ENCODE measurements around the gene CBLC. TPM values are rescaled to one million over a fixed set of nuclear protein-coding genes. Genes with fewer than 3 reads are reported as not detected.

Gene CBLC
- total RNA-seq, 1 donor from 2014 or later: not detected

DNA sequence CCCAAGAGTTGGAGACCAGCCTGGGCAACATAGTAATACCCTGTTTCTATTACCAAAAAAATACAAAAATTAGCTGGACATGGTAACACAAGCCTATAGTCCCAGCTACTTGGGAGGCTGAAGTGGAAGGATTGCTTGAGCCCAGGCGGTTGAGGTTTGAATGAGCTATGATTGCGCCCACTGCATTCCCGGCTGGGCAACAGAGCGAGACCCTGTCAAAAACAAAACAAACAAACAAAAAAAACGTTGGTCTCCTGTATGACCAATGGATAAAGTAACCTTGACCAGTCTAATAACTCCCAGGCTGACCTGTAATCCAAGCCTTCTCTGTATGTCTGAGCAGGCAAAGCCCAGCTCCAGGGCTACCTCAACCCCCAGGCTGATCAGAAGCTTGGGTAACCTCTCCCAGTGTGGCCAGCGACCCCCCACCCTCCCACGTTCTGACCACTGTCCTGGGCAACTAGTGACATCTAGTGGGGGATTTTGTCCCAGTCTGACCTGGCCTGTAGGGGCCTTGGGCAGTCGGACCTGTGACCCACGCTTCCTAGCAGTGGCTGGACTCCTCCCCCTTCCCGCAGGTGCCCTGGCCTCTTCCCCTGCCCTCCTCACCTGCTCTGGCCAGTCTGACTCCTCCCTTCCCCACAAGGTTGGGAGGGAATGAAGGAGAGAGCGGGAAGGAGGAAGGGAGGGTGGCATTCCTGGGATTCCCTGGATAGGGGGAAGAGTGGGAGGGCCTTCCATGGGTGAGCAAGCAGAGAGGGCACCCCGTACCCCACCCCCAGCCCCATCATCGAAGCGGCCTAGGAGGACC lies 30.2 kb downstream of the CBLC start:
- TF ChIP-seq, protein P1, sequence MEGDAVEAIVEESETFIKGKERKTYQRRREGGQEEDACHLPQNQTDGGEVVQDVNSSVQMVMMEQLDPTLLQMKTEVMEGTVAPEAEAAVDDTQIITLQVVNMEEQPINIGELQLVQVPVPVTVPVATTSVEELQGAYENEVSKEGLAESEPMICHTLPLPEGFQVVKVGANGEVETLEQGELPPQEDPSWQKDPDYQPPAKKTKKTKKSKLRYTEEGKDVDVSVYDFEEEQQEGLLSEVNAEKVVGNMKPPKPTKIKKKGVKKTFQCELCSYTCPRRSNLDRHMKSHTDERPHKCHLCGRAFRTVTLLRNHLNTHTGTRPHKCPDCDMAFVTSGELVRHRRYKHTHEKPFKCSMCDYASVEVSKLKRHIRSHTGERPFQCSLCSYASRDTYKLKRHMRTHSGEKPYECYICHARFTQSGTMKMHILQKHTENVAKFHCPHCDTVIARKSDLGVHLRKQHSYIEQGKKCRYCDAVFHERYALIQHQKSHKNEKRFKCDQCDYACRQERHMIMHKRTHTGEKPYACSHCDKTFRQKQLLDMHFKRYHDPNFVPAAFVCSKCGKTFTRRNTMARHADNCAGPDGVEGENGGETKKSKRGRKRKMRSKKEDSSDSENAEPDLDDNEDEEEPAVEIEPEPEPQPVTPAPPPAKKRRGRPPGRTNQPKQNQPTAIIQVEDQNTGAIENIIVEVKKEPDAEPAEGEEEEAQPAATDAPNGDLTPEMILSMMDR (IDR thresholded peaks at IDR 0.05): peak; percentile 61
- peak overlapping the region; percentile 53 for H3K4me3 Mint-ChIP-seq (ENCODE audit: unreplicated experiment)
- peak overlapping the region; percentile 51 for H3K27ac Mint-ChIP-seq (ENCODE audit: unreplicated experiment)
- DNase-seq (ENCODE audit: extremely low spot score, unreplicated experiment): no peak
- H3K27me3 Mint-ChIP-seq (ENCODE audit: unreplicated experiment): peaks cover 18% of the 10 kb centered on the region
- no peaks in the 10 kb centered on the region for H3K36me3 Mint-ChIP-seq (ENCODE audit: unreplicated experiment)
- H3K9me3 Mint-ChIP-seq (ENCODE audit: unreplicated experiment): no peaks in the 10 kb centered on the region
- peaks cover 29% of the 10 kb centered on the region for H3K4me1 Mint-ChIP-seq (ENCODE audit: unreplicated experiment)

DNA sequence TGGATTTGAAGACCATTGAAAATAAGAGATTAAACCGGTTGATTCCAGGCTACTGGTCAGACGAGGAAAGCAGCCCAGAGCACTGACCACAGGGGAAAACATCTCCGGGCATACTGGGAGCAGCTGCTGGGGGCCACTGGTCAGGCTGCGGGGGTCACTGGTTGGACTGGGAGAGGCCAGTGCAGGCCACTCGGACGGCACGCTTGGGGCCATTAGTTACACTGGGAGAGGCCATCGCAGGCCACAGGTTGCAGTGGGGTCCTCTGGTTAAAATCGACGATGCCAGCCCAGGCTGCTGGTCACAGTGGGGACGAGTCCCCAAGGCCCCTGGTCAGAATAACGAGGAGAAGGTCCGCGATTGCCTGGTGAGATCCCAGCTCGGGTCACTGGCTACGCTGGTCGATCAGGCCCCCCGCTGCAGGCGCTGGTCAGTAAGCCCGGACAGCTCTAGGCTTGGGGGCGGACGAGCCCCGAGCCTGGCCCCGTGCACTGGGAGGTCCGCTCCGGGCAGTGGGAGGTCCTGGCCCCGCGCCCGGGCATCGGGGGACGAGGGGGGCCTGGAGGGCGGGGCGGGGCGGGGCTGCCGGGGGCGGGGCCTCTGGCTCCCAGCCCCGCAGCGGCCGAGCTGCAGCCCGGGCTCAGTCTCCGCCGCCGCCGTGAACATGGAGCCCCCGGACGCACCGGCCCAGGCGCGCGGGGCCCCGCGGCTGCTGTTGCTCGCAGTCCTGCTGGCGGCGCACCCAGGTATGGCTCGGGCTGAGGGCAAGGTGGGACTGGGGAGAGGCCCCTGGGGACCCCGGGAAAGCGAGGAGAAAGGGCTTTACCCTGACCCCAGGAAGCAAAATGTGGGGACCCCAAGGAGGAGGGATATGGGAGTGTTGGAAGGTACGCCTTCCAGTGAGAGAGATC lies 31.0 kb downstream of the CBLC start, which contains the start of gene BCAM:
TSS of gene BCAM (plus strand) at position 641 of the 909 bp plus-strand sequence. CDS start at position 663, 22 bp downstream.
- H3K4me1 Mint-ChIP-seq (ENCODE audit: unreplicated experiment): peaks cover 29% of the 10 kb centered on the region
- peak within 1 kb of the TSS; percentile 66 for H3K4me3 Mint-ChIP-seq (ENCODE audit: unreplicated experiment)
- TF ChIP-seq, protein P1 (IDR thresholded peaks at IDR 0.05): no peak
- H3K27me3 Mint-ChIP-seq (ENCODE audit: unreplicated experiment): peaks cover 18% of the 10 kb centered on the region
- H3K27ac Mint-ChIP-seq (ENCODE audit: unreplicated experiment): peak within 1 kb of the TSS; percentile 51
- peaks cover 2% of the 10 kb centered on the region for H3K36me3 Mint-ChIP-seq (ENCODE audit: unreplicated experiment)
- no peaks in the 10 kb centered on the region for H3K9me3 Mint-ChIP-seq (ENCODE audit: unreplicated experiment)
- no peak for DNase-seq (ENCODE audit: extremely low spot score, unreplicated experiment)

DNA sequence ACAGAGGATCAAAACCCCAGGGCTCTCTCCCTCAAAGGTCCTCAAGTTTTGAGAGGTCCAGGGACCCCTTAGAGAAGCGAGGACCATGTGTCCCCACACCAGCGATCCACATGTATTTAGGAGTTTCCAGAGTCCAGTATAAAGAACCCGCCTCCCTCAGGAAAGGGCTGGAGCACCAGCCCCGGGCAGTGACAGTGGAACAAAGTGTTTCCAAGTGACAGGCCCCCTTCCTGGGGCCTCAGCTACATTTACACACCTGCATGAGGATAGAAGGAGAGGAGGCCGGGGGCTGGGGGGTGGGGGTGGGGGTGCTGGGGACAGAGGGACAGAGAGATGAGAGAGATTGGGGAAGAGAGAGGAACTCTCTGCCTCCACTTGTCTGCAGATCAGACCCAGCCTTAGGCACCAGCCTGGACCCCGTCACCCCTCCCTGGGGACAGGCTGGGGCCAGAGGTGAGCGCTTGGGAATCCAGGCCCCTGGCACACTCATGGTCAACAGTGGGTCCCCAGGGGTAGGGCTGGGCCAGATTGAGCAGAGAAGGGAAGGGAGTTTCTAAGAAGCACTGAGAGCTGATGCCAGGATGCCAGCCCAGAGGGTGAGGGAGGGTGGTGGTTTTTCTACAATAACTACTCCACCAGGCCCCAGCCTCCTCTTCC lies 32.0 kb downstream of the CBLC start:
- H3K27ac Mint-ChIP-seq (ENCODE audit: unreplicated experiment): no peak overlapping the region
- H3K9me3 Mint-ChIP-seq (ENCODE audit: unreplicated experiment): no peaks in the 10 kb centered on the region
- H3K4me3 Mint-ChIP-seq (ENCODE audit: unreplicated experiment): peak overlapping the region; percentile 66
- TF ChIP-seq, protein P1 (IDR thresholded peaks at IDR 0.05): no peak
- H3K4me1 Mint-ChIP-seq (ENCODE audit: unreplicated experiment): peaks cover 29% of the 10 kb centered on the region
- H3K36me3 Mint-ChIP-seq (ENCODE audit: unreplicated experiment): peaks cover 6% of the 10 kb centered on the region
- H3K27me3 Mint-ChIP-seq (ENCODE audit: unreplicated experiment): peaks cover 10% of the 10 kb centered on the region
- DNase-seq (ENCODE audit: extremely low spot score, unreplicated experiment): no peak

DNA sequence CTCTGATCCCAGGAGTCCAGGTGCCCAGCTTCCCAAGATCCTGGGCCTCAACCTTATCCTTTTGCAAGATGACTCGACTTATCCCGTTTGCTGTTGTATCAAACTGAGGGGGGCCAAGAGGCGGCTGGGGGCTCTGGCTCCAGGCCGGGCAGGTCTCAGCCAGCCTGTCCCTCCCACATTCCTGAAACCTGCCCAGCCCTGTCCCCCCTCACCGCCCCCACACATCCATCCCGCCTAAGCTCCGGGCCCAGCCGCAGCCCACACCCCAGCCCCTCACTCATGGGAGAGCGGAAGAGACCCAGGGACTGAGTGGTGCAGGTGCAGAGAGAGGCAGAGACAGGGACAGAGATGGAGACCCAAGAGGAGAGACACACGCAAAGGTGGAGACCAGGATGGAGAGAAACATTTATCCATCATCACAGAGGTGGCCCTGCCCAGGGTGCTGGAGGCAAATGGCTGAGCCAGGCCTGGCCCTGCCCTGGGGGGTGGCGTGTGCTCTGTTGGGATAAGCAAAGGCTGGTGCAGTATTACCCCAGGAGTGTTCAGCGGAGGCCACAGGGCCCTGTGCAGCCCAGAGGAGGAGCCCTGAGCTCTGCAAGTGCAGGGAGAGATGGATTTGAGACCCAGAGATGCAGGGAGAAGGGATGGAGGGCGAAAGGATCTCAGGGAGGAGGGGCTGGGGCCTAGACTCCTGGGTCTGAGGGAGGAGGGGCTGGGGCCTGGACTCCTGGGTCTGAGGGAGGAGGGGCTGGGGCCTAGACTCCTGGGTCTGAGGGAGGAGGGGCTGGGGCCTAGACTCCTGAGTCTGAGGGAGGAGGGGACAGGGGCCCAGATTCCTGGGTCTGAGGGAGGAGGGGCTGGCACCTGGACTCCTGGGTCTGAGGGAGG lies 32.8 kb downstream of the CBLC start:
- peaks cover 6% of the 10 kb centered on the region for H3K36me3 Mint-ChIP-seq (ENCODE audit: unreplicated experiment)
- TF ChIP-seq, protein P1 (IDR thresholded peaks at IDR 0.05): no peak
- peaks cover 29% of the 10 kb centered on the region for H3K4me1 Mint-ChIP-seq (ENCODE audit: unreplicated experiment)
- peaks cover 4% of the 10 kb centered on the region for H3K27me3 Mint-ChIP-seq (ENCODE audit: unreplicated experiment)
- no peak overlapping the region for H3K27ac Mint-ChIP-seq (ENCODE audit: unreplicated experiment)
- no peak overlapping the region for H3K4me3 Mint-ChIP-seq (ENCODE audit: unreplicated experiment)
- no peaks in the 10 kb centered on the region for H3K9me3 Mint-ChIP-seq (ENCODE audit: unreplicated experiment)
- DNase-seq (ENCODE audit: extremely low spot score, unreplicated experiment): no peak
